ENCODE results near the gene ATP7A. TPM values are rescaled to one million over a fixed set of nuclear protein-coding genes. Genes with fewer than 3 reads are reported as not detected.

The ATP7A gene
- total RNA-seq, 3 donors from 2014 or later (not counting 1 experiment from before 2014, with no cell fraction given) = 18.8 to 24.3 (median 21.5) TPM

DNA sequence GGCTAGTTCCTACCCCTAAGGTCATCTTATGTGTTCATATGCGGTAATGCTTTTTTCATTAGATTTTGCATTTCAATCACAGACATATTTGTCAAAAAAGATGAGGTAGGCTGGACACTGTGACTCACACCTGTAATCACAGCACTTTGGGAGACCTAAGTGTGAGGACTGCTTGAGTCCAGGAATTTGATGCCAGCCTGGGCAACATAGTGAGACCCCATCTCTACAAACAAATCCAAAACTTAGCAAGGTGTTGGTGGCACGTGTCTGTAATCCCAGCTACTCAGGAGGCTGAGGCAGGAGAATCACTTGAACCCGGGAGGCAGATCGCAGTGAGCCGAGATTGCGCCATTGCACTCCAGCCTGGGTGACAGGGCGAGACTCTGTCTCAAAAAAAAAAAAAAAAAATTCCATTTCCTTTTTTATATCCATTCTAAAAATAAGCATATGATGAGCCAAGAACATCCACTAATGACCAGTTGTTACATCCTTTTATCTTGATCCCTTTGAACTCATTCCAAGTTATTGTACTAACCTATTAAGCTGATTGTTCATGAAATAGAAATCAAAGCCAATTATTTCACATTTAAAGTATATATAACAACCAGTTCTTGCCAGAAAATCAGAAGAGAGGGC is 35.5 kb downstream of the ATP7A start:
- TF ChIP-seq, protein P1, sequence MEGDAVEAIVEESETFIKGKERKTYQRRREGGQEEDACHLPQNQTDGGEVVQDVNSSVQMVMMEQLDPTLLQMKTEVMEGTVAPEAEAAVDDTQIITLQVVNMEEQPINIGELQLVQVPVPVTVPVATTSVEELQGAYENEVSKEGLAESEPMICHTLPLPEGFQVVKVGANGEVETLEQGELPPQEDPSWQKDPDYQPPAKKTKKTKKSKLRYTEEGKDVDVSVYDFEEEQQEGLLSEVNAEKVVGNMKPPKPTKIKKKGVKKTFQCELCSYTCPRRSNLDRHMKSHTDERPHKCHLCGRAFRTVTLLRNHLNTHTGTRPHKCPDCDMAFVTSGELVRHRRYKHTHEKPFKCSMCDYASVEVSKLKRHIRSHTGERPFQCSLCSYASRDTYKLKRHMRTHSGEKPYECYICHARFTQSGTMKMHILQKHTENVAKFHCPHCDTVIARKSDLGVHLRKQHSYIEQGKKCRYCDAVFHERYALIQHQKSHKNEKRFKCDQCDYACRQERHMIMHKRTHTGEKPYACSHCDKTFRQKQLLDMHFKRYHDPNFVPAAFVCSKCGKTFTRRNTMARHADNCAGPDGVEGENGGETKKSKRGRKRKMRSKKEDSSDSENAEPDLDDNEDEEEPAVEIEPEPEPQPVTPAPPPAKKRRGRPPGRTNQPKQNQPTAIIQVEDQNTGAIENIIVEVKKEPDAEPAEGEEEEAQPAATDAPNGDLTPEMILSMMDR (IDR thresholded peaks at IDR 0.05) = no peak
- ATAC-seq (no peak), DNase-seq (no peak)
- no peaks in the 10 kb centered on the region for H3K36me3 Mint-ChIP-seq
- Histone ChIP-seq H3K4me1 (ENCODE audit: control insufficient read depth, insufficient read depth, low read length) (no peaks in the 10 kb centered on the region), H3K4me3 (ENCODE audit: low read length) (no peak overlapping the region), H3K27me3 (ENCODE audit: control insufficient read depth, insufficient read depth, low read length) (no peaks in the 10 kb centered on the region), H3K9me3 (ENCODE audit: control insufficient read depth, insufficient read depth, low read length) (no peaks in the 10 kb centered on the region), H3K36me3 (ENCODE audit: control insufficient read depth, insufficient read depth, low read length) (no peaks in the 10 kb centered on the region), H3K27ac (ENCODE audit: low read length) (no peak overlapping the region)
- intact Hi-C loops (cut with micrococcal nuclease) = no loop called here
- H3K27me3 Mint-ChIP-seq (ENCODE audit: low read depth in 2 of 2) = no peaks in the 10 kb centered on the region
- H3K9me3 Mint-ChIP-seq = no peaks in the 10 kb centered on the region
- H3K4me3 Mint-ChIP-seq = no peak overlapping the region
- no peaks in the 10 kb centered on the region for H3K4me1 Mint-ChIP-seq
- no peak overlapping the region for H3K27ac Mint-ChIP-seq
- 98% methylated on average over 5 of the region's 7 CpGs for WGBS (ENCODE audit: insufficient coverage)

DNA sequence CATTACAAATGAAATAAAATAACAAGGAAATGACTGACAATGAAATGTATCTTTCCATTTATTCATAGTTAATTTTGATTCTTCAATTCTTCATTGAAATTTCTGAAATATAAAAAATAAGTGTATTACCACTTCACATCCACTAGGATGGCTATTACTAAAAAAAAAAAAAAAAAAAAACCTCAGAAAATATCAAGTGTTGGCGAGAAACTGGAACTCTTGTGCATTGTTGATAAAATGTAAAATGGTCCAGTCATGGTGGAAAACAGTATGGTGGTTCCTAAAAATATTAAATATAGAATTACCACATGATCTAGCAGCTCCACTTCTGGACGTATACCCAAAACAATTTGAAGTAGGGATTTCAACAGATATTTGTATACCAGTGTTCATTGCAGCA is 36.1 kb downstream of the ATP7A start:
- Histone ChIP-seq H3K27me3 (ENCODE audit: control insufficient read depth, insufficient read depth, low read length) (no peaks in the 10 kb centered on the region), H3K27ac (ENCODE audit: low read length) (no peak overlapping the region), H3K36me3 (ENCODE audit: control insufficient read depth, insufficient read depth, low read length) (no peaks in the 10 kb centered on the region), H3K4me3 (ENCODE audit: low read length) (no peak overlapping the region), H3K9me3 (ENCODE audit: control insufficient read depth, insufficient read depth, low read length) (no peaks in the 10 kb centered on the region), H3K4me1 (ENCODE audit: control insufficient read depth, insufficient read depth, low read length) (no peaks in the 10 kb centered on the region)
- no peak overlapping the region for H3K27ac Mint-ChIP-seq
- no peaks in the 10 kb centered on the region for H3K9me3 Mint-ChIP-seq
- TF ChIP-seq, protein P1 (IDR thresholded peaks at IDR 0.05) = no peak
- no peaks in the 10 kb centered on the region for H3K36me3 Mint-ChIP-seq
- DNase-seq = no peak
- intact Hi-C loops (cut with micrococcal nuclease) = no loop called here
- no peaks in the 10 kb centered on the region for H3K4me1 Mint-ChIP-seq
- no peaks in the 10 kb centered on the region for H3K27me3 Mint-ChIP-seq (ENCODE audit: low read depth in 2 of 2)
- WGBS (ENCODE audit: insufficient coverage) = no CpG with 5 or more reads among the region's 2 CpGs
- no peak overlapping the region for H3K4me3 Mint-ChIP-seq
- no peak for ATAC-seq

DNA sequence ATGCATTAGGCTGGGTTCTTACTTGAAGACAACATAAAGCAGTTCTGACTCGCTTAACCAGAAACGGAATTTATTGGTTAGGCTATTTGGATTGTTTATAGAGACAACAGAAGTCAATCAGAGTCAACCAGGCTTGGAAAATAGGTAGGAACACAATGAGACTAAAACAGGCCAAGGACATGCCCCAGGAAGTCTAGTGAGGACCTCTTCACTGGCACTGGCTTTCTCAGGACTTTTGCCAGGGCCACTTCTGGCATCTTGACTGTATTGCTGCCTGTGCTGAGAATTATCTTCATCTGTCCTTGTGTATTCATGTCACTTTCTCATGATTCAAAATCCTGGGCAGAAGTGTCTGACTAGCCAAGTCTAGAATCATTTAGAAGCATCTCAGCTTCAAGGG is 39.3 kb downstream of the ATP7A start:
- no peak overlapping the region for H3K27ac Mint-ChIP-seq
- H3K4me3 ChIP-seq (ENCODE audit: low read length) = no peak overlapping the region
- no peak overlapping the region for H3K27ac ChIP-seq (ENCODE audit: low read length)
- H3K36me3 Mint-ChIP-seq = no peaks in the 10 kb centered on the region
- 96% methylated on average over 2 of the region's 2 CpGs for WGBS (ENCODE audit: insufficient coverage)
- TF ChIP-seq, protein P1 (IDR thresholded peaks at IDR 0.05) = no peak
- H3K9me3 Mint-ChIP-seq = no peaks in the 10 kb centered on the region
- no peaks in the 10 kb centered on the region for H3K27me3 ChIP-seq (ENCODE audit: control insufficient read depth, insufficient read depth, low read length)
- H3K4me3 Mint-ChIP-seq = no peak overlapping the region
- no peaks in the 10 kb centered on the region for H3K4me1 Mint-ChIP-seq
- DNase-seq = no peak
- no peaks in the 10 kb centered on the region for H3K27me3 Mint-ChIP-seq (ENCODE audit: low read depth in 2 of 2)
- no peaks in the 10 kb centered on the region for H3K4me1 ChIP-seq (ENCODE audit: control insufficient read depth, insufficient read depth, low read length)
- intact Hi-C loops (cut with micrococcal nuclease) = no loop called here
- H3K9me3 ChIP-seq (ENCODE audit: control insufficient read depth, insufficient read depth, low read length) = no peaks in the 10 kb centered on the region
- H3K36me3 ChIP-seq (ENCODE audit: control insufficient read depth, insufficient read depth, low read length) = no peaks in the 10 kb centered on the region
- ATAC-seq = no peak

DNA sequence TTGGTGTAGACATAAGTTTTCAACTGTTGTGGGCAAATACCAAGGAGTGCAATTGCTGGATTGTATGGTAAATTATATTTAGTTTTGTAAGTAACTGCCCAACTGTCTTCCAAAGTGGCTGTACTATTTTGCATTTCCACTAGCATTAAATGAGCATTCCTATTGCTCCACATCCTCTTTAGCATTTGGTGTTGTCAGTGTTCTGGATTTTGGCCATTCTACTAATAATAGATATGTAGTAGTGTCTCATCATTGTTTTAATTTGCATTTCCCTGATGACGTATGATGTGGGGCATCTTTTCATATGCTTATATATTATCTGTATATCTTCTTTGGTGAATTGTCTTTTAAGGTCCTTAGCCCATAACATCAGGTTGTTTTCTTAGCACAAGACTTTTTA is 41.7 kb downstream of the ATP7A start:
- no peaks in the 10 kb centered on the region for H3K9me3 ChIP-seq (ENCODE audit: control insufficient read depth, insufficient read depth, low read length)
- DNase-seq (no peak), ATAC-seq (no peak)
- H3K27ac ChIP-seq (ENCODE audit: low read length) = no peak overlapping the region
- peaks cover 3% of the 10 kb centered on the region for H3K4me1 ChIP-seq (ENCODE audit: control insufficient read depth, insufficient read depth, low read length)
- TF ChIP-seq, protein P1 (IDR thresholded peaks at IDR 0.05) = no peak
- H3K27me3 Mint-ChIP-seq (ENCODE audit: low read depth in 2 of 2) = no peaks in the 10 kb centered on the region
- H3K4me3 ChIP-seq (ENCODE audit: low read length) = no peak overlapping the region
- WGBS (ENCODE audit: insufficient coverage) = no CpG with 5 or more reads among the region's 1 CpG
- no peak overlapping the region for H3K4me3 Mint-ChIP-seq
- intact Hi-C loops (cut with micrococcal nuclease) = no loop called here
- H3K36me3 ChIP-seq (ENCODE audit: control insufficient read depth, insufficient read depth, low read length) = no peaks in the 10 kb centered on the region
- peaks cover 13 to 14% of the 10 kb centered on the region in 2 donors for H3K4me1 Mint-ChIP-seq
- H3K27me3 ChIP-seq (ENCODE audit: control insufficient read depth, insufficient read depth, low read length) = no peaks in the 10 kb centered on the region
- peaks cover 0 to 2% of the 10 kb centered on the region in 2 donors for H3K9me3 Mint-ChIP-seq
- no peak overlapping the region for H3K27ac Mint-ChIP-seq
- no peaks in the 10 kb centered on the region for H3K36me3 Mint-ChIP-seq

Data from natural killer cell (primary cell).